Parathyroid adenoma (tissue), 2 donors: ENCODE data around the gene RETREG1.

ENCODE experiments used
- H2AFZ ChIP-seq: fragments of 300-600 bp; sonication (generic); one replicate; pipeline ENCODE4 v1.7.0; 2017; ENCODE audit warnings: antibody characterized with exemption, mild to moderate bottlenecking
- H3K27ac ChIP-seq: fragments of 300-600 bp; sonication (generic); one replicate; pipeline ENCODE4 v1.7.0; 2017
- H3K27me3 ChIP-seq: fragments of 300-600 bp; sonication (generic); one replicate; pipeline ENCODE4 v1.7.0; 2017; ENCODE audit warnings: low read length; ENCODE audit not compliant: control insufficient read depth, insufficient read depth
- H3K36me3 ChIP-seq: fragments of 300-600 bp; sonication (generic); one replicate; pipeline ENCODE4 v1.7.0; 2017; ENCODE audit warnings: low read length; ENCODE audit not compliant: control insufficient read depth, insufficient read depth
- H3K4me1 ChIP-seq: fragments of 300-600 bp; sonication (generic); one replicate; pipeline ENCODE4 v1.7.0; 2017; ENCODE audit warnings: control low read depth
- H3K4me2 ChIP-seq: fragments of 300-600 bp; sonication (generic); one replicate; pipeline ENCODE4 v1.7.0; 2017; ENCODE audit warnings: low read length
- H3K4me3 ChIP-seq: fragments of 300-600 bp; sonication (generic); one replicate; pipeline ENCODE4 v1.7.0; 2017; ENCODE audit warnings: low read depth, low read length
- H3K79me2 ChIP-seq: fragments of 300-600 bp; sonication (generic); one replicate; pipeline ENCODE4 v1.7.0; 2017; ENCODE audit warnings: control low read depth
- H3K9ac ChIP-seq: fragments of 300-600 bp; sonication (generic); one replicate; pipeline ENCODE4 v1.7.0; 2017; ENCODE audit warnings: mild to moderate bottlenecking
- H3K9me3 ChIP-seq: fragments of 300-600 bp; sonication (generic); one replicate; pipeline ENCODE4 v1.7.0; 2017; ENCODE audit warnings: low read length; ENCODE audit not compliant: control insufficient read depth
- TF ChIP-seq, protein P1 (sequence below): fragments of 300-600 bp; sonication (generic); IDR thresholded peaks from one replicate; pipeline ENCODE4 v1.7.0; 2017; ENCODE audit warnings: antibody characterized with exemption, mild to moderate bottlenecking
- donor health status: primary hyperparathyroidism.

The RETREG1 gene

DNA sequence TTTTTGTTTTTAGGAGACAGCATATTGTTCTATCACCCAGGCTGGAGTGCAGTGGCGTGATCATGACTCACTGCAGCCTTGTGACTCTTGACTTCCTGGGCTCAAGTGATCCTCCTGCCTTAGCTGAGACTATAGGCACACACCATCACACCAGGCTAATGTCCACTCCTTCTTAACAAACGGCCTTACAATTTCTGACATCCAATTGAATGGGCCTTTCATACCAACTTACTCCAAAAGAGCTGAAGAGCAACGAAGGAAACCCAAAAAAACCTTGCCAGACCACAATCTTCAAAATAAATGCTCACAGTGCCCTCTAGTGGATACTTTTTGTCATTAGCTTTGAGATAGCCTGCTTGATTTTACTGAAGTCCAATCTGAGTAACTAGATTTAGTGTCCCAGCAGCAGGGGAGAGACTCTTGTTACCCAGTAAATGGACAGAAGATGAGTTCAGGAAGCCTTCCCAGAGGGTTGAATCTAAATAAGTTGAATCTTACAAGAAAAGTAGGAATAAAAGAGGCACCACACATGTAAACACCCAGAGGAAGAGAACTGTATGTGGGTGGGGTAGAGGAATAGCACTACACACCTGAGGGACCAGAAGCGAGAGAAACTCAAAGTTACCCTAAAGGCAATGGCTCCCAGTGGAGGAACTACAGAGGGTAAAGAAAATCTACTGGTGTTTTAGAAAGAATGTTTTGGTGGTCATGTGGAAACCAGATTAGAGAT, 160.5 kb downstream of the RETREG1 start:
- H3K9me3 ChIP-seq, result no peaks in the 10 kb centered on the region
- H3K36me3 ChIP-seq, result no peaks in the 10 kb centered on the region
- H2AFZ ChIP-seq, result no peak overlapping the region
- H3K4me2 ChIP-seq, result no peak overlapping the region
- no peak overlapping the region for H3K27ac ChIP-seq
- TF ChIP-seq, protein P1, sequence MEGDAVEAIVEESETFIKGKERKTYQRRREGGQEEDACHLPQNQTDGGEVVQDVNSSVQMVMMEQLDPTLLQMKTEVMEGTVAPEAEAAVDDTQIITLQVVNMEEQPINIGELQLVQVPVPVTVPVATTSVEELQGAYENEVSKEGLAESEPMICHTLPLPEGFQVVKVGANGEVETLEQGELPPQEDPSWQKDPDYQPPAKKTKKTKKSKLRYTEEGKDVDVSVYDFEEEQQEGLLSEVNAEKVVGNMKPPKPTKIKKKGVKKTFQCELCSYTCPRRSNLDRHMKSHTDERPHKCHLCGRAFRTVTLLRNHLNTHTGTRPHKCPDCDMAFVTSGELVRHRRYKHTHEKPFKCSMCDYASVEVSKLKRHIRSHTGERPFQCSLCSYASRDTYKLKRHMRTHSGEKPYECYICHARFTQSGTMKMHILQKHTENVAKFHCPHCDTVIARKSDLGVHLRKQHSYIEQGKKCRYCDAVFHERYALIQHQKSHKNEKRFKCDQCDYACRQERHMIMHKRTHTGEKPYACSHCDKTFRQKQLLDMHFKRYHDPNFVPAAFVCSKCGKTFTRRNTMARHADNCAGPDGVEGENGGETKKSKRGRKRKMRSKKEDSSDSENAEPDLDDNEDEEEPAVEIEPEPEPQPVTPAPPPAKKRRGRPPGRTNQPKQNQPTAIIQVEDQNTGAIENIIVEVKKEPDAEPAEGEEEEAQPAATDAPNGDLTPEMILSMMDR, result peak; percentile 73
- H3K79me2 ChIP-seq, result peaks cover 21% of the 10 kb centered on the region
- H3K4me1 ChIP-seq, result no peaks in the 10 kb centered on the region
- no peaks in the 10 kb centered on the region for H3K27me3 ChIP-seq
- no peak overlapping the region for H3K9ac ChIP-seq
- H3K4me3 ChIP-seq, result no peak overlapping the region

DNA sequence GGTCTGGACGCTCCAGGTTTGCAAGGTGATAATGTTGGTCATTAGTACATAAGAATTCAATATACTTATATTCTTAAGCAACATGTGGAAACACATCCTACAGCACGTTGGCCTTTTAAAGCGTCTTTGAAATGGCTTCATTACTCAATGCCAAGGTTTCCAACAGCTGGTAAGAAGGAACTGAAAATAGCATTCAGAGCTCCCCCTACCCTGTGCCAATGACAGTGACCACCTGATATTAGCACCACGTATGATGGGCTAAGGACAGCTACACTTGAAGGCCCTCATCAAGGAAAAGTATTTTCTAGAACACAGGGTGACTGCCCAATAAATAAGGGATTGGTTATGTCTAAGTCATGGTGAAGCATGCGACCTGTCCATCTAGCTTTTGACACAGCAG, 161.1 kb downstream of the RETREG1 start:
- Histone ChIP-seq H3K79me2 (peaks cover 16% of the 10 kb centered on the region), H3K27ac (no peak overlapping the region), H3K27me3 (no peaks in the 10 kb centered on the region), H2AFZ (no peak overlapping the region), H3K9me3 (no peaks in the 10 kb centered on the region), H3K4me3 (no peak overlapping the region), H3K9ac (no peak overlapping the region), H3K36me3 (no peaks in the 10 kb centered on the region), H3K4me2 (no peak overlapping the region), H3K4me1 (no peaks in the 10 kb centered on the region)
- TF ChIP-seq, protein P1, result no peak

DNA sequence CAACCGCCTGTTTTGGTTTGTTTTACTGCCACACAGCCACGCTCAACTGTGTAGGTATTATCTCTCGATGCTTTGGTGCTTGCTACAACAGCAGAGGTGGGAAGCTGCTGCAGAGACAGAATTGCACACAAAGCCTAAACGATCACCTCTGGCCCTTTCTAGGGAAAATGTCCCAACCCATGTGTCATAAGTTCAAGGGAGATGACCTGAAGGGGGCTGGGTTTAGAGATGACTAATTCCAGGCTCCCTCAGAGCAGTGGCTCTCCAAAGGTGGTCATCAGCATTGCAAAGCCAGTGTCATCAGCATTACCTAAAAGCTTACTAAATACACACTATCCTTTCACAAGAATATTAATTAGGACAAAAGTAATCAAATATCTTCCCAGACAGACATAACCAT, 162.1 kb downstream of the RETREG1 start:
- Histone ChIP-seq H3K9me3 (no peaks in the 10 kb centered on the region), H3K9ac (no peak overlapping the region), H3K79me2 (peaks cover 16% of the 10 kb centered on the region), H3K27ac (no peak overlapping the region), H2AFZ (no peak overlapping the region), H3K4me2 (no peak overlapping the region), H3K36me3 (no peaks in the 10 kb centered on the region), H3K4me3 (no peak overlapping the region), H3K27me3 (no peaks in the 10 kb centered on the region), H3K4me1 (no peaks in the 10 kb centered on the region)
- TF ChIP-seq, protein P1, result no peak

DNA sequence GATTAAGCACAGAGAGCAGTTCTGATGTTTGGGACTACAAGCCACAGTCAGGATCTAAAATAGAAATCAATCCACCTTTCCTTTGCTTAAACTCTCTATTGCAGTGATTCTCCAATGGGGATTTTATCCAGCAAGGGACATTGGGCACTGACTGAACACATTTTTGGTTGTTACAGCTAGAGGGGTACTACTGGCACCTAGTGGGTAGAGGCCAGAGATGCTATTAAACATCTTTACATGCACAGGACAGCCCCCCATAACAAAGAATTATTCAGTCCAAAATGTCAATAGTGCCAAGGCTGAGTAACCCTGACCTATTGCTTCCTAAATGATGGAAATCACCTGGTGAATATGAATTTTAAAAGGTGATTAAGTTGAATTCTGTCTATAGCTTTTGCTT, 163.2 kb downstream of the RETREG1 start:
- no peak overlapping the region for H3K9ac ChIP-seq
- no peak overlapping the region for H3K27ac ChIP-seq
- no peaks in the 10 kb centered on the region for H3K4me1 ChIP-seq
- H2AFZ ChIP-seq, result no peak overlapping the region
- no peaks in the 10 kb centered on the region for H3K27me3 ChIP-seq
- no peaks in the 10 kb centered on the region for H3K36me3 ChIP-seq
- peaks cover 16% of the 10 kb centered on the region for H3K79me2 ChIP-seq
- no peak overlapping the region for H3K4me2 ChIP-seq
- TF ChIP-seq, protein P1, result no peak
- H3K9me3 ChIP-seq, result no peaks in the 10 kb centered on the region
- H3K4me3 ChIP-seq, result no peak overlapping the region

DNA sequence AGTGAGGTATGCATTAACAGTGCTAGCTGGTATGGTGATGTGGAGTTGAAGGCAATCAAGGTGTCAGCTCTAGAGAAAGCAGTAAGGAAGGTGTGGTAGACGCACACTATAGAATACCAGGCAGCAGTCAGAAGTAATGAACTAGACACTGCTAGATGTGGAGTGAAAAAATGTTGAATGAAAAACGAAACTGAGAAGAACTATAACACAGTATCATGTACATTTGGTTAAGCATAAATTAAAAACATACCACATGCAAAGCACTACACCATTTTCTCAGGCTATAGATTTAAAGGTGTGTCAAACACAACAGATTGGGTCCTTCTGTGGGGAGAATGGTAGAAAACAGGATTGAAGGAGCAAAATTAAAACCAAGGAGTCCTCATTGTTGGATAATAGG, 166.6 kb downstream of the RETREG1 start:
- H3K9me3 ChIP-seq, result no peaks in the 10 kb centered on the region

More for the DNA sequence above, 166.6 kb downstream of the RETREG1 start:
- Histone ChIP-seq H3K27me3 (no peaks in the 10 kb centered on the region), H3K36me3 (no peaks in the 10 kb centered on the region), H3K9ac (no peak overlapping the region), H2AFZ (no peak overlapping the region), H3K4me3 (no peak overlapping the region), H3K27ac (no peak overlapping the region), H3K4me1 (no peaks in the 10 kb centered on the region), H3K79me2 (peaks cover 6% of the 10 kb centered on the region), H3K4me2 (no peak overlapping the region)
- TF ChIP-seq, protein P1, result no peak
